NOMO-1 treated with DMSO at 0.1 percent for 48 hours (cell line): ENCODE measurements around the gene AKNA.

Experiments
- DNase-seq: peaks from one replicate; lab custom pipeline; 2025; ENCODE audit not compliant: unreplicated experiment; lab: John Stamatoyannopoulos, UW

AKNA gene

DNA sequence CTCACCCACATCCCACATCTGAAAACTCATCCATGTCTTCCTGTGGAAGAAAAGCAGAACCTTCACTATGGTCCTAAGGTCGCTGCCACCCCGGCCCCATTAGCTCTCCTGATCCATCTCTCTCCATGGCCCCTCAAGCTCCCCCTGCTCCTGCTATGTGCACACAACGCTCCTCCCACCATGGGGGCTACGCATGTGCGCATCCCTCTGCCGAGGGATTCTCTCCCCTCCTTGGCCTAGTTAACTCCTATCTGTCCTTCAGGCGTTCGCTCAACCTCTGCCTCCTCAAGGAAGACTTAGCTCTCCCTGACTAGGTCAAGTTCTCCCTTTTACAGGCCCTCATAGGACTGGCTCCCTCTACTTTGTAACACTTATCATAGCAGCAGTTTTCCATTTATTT is 9.8 kb downstream of the AKNA start:
- DNase-seq, result no peak

DNA sequence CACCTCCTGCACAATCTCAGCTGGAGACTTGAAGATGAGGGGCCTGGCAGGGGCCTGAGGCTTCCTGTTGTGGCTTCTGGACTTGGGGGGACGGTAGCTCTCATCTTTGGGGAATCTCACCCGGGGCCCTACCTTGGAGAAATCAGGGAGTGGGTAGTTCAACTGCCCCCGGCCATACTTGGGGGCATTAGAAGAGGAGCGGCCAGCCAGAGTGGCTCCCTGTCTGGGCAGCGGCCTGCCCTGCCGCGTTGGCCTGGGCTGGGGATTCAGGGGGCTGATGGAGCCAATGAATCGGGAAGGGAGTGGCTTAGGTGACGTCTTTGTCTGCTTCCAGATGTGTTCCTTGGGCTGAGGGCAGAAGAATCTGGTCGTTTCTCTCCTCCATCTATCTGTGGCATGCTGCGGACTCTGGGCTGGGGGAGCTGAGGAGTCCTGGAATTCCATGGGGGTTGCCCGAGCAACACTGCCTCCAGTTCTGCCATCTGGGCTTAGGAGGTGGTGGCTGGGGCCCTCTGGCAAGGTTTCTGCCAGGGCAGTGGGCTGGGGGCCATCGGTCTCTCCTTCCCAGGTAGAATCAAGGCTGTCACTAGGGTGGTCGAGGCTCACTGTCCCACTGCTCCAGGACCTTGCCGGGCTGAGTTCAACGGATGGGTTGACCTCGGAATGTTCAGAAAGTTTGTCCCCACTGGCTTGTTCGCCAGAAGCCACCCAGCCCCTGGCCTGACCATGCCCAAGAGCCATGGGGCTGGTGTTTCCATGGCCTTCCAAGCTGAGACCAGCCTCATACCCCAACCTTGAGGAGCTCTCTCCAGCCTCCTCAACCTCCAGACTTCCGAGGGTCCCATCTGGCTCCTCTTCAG is 11.0 kb downstream of the AKNA start:
- DNase-seq, result no peak

DNA sequence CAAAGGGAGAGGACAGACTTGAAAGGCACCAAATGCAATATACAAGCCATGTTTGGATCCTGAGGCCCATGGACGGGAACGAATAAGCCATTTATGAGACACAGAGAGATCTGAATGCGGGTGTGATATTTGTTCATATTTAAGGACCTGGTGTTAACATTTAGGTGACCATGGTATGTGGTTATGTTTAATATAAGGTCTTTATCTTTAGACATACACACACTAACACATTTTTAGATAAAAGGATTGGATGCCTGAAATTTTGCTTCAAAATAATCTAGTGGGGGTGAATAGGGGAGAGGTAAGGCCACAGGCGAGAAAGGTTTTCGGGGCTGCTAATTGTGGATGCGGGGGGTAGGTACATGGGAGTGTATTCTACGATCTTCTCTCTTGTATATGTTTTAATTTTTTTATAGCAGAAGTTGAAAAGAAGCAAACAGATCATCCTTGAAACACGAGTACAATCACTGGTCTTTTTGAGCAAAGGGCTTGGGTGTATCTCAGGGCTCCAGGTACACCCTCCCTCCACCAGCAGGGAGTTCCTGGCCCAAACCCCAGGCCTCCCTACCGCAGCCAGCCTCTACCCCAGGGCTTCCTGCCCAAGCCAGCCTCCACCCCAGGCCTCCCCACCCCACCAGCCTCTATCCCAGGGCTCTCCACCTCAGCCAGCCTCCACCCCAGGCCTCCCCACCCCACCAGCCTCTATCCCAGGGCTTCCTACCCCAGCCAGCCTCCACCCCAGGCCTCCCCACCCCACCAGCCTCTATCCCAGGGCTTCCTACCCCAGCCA is 12.2 kb downstream of the AKNA start:
- no peak for DNase-seq

DNA sequence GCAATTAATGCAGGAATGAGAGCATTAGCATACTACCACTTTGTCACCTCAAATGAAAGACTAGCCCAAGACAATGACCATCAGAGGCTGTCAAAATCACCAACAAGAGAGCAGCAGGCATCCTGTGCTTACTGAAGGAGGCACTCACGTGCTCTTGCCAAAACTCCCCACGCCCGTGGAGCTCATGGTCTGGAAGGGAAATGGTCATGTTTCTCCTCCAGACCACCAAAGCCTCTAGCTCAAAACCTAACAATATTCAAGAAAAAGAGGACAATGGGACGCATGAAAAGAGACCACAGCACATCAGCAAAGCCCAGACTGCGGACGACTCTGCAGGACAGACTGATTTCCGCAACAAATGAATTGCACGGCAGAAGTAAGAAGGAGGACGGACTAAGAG is 12.8 kb downstream of the AKNA start:
- no peak for DNase-seq

DNA sequence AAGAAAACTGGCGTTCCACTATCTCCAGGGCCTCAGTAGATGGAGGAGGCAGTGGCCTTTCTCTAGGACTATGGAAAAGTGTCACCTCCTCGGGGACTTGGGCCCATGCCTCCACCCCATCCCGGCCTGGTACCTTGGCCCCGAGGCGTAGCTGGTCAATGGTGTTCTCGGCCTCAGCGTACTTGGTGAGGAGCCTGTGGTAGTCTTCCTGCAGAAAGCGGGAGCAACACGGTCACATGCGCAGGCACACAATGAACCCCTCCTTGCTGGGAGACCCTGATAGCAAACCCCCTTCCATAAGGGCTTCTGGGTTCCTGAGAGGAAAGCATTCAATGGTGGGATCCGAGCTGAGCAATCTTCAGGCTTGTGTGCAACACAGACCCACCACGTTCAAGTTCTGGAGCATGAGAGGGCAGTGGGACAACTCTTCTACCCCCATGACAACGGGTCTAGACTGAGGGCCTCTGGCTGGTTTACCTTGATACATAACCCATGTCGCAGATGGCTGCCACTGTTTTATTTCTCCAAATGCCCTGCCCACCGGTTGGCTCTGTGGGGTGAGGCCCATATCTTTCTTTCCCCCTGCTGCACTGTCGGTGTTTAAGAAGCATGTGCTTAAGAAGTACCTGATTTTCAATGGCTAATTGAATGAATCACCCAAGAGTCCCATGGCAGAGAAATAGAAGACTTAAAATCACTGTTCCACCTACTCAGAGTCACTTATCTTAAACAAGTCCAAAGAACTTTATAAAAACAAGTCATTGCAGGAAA is 13.6 kb downstream of the AKNA start:
- DNase-seq, result no peak

DNA sequence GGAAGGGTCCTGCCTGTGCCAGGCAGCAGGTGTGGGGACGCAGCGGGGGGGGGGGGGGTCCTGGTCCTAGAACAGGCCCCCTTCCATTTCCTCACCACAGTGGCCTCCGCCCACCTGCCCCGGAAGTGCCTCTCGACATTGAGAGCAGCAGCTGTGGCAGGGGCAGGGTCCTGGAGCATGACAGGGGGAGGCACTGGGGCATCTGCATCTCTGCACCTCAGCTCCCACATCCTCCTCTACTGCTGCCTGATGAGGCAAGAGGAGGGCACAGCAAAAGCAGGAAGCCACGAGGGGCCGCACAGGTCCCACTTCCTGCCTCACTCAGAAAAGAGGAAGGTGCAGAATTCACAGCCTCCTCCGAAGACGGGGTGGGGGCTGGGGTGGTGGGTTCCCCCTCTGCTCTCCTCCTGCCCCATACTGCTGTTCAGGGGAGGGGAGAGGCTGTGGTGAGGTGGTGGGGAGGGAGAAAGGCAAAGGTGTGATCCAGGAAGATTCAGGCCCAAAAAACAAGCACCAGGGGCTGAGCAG is 14.8 kb downstream of the AKNA start:
- peak; percentile 96 for DNase-seq

DNA sequence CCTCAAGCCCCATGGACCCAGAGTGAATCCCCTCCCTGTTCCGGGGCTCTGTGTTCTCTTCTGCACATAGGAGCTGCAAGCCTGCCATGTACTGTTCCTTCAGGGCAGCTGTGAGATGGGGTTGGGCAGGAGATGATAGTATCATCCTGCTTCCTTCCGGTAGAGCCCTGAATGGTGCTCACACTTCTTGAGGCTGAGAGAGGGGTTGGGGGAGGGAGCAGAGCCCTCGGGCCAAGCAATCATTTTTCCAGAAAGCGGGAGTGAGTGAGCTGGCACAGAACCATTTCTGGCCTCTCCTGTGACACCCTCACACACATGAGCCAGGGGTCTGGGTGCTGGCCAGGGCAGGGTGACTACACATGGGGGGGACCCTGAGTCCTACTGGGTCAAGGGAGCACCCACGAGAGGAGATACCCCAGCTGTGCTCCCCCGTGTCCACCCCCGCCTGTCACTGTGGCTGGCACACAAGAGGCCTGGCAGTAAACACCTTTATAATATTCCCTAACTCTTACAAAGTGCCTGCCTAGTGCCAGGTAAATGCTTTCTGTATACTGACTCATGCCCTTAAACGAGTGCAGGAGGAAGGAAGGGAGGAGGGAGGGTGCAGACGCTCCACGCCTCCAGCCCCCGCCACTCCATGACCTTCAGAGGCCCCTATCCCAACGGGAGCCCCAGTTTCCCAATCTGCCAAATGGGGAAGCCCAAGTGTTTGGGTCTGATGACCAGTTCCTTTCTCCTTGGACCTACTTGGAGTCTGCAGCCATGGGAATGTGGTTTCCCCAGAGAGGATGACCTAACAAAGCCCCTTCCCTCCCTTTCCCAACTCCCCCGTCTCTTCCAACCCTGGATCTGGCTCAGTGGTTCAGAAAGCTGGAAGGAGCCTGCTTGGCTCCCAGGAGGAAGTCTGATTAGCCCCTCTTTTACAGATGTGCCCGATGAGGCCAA is 15.5 kb downstream of the AKNA start:
- DNase-seq, result peak; percentile 34

DNA sequence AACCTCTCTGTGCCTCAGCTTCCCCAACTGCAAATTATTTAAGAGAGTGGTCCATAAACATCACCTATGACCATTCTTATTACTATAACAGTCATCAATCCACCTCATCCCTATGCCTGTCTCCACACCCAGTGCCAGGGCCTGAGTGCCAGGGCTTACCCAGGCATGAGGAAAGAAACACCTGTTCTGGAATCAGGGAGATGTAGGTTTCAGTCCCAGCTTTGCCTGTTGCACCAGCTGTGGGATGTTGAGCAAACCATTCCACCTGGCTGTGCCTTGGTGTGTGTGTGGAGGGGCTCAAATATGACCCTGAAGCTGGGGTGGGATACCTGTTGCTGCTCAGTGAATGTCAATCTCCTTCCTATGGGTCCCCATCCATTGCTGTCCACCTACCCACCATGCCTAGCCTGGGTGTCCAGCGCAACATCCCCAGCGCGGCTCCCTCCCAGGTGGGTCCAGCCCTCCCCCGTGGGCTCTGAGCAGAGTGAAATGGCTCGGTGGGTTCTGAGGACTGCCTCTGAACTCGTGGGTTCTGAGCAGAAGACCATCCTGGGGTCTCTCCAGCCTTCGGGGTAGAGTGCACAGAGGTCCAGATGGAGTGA is 16.3 kb downstream of the AKNA start:
- DNase-seq, result no peak

DNA sequence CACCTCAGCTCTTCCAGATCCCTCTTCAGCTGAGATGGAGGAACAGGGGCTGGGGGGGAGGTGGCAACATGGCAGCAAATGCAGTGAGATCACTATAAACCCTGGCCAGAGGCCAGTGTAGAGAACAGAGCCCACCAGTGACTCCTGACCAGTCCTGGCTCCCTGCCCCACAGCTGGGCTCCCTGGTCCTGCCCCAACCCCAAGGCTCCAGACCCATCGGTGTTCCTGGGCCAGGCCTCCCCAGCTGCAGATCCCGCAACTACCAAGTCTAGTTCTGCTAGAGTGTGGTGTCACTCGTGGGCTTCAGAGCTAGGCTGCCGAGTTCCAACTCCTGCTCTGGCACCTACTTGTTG is 16.8 kb downstream of the AKNA start:
- no peak for DNase-seq

DNA sequence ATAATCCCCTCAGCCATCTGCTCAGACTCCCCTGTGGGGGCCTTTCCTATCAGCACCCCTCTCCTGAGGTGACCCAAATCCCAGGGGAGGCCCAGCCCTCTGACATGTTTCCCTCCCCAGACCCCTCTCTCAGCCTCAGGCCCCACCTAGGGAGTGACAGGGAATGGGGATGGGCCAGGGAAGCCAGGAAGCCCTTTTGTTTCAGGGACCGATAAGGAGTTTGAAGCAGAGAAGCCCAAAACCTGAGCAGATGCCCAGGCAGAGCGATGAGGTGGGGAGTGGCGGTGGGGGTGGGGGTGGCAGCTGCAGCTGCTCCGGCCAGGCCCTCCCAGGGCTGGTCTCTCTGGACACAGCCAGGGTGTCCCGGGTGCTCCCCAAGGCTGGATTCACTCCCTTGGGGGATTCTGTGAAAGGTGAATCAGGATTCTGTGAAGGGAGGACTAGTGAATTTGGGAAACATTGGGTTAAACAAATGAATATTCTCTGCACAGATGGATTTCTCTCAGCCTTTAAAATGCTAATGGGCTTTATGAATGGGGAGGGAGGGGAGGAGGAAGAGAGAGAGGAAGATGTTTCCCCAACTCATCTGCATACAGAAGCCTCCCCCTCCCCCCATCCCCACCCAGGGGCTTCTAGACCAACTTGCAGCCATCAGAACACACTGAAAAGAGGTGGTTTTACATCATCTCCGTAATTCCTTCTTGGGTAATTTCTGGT is 17.4 kb downstream of the AKNA start:
- no peak for DNase-seq

DNA sequence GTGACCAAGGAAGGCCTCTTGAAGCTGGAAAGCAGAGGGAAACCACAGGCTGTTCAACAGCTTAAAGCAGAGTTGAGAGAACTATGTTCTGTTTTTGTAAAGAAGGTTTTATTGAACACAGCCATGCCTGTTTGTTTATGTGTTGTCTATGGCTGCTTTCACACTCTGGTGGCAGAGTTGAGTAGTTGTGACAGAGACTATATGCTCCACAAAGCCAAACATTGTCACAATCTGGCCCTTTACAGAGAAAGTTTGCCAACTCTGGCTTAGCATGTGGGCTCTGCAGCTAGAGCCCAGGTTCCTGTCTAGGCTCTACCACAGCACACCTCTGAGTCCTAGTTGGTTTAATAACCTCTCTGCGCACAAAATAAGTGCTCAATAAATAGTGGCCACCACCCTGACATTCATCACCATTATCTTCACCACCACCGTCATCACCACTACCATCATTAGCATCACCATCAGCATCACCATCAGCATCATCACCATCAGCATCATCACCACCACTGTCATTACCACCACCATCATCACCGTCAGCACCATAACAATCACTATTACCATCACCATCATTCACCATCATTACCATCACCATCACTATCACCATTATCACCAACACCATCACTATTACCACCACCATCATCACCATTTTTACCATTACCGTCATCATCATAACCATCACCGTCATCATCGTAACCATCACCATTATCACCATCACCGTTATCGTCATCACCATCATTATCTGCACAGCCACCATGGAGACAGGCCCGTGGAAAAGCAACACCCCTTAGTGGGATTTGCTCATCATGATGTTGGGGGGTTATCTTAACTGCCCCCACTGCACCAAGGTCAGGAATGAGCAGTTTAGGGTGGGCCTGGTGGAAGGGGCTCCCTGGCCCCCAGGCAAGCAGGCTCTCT is 18.3 kb downstream of the AKNA start:
- DNase-seq, result no peak

DNA sequence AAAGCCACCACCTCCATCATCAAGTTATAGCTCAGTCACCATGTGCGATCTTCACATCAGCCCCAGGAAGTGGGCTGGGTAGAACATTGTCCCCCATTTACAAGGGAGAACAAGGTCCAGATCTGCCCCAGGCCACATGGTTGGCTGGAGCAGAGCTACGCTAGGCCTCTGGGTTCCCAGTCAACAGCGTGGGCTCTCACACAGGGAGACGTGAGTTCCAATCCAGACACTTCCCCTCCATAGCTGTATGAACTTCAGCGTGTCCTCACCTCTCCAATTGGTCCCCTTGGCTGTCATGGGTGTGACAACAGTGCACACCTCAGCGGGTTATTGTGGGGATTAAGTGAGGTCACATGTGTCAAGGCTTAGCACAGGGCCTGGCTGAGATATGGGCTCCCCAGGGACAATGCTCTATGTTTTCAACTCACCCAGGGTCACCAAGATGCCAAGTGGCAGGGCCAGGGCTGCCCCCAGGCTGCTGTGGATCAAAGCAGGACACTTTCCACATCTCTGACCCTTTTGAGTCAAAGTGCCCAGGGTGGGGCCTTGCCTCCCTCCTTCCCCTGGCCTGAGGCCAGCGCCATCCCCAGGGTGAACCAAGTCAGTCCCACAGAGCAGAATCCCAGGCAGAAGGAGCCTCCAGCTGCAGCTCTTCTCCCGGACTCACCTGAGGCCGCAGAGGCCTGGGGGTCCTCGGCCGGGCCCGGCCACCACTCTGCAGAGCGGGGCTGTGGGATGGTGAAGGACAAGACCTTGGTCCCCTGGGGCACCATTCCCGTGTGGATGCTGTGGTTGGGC is 19.8 kb downstream of the AKNA start:
- DNase-seq, result no peak

DNA sequence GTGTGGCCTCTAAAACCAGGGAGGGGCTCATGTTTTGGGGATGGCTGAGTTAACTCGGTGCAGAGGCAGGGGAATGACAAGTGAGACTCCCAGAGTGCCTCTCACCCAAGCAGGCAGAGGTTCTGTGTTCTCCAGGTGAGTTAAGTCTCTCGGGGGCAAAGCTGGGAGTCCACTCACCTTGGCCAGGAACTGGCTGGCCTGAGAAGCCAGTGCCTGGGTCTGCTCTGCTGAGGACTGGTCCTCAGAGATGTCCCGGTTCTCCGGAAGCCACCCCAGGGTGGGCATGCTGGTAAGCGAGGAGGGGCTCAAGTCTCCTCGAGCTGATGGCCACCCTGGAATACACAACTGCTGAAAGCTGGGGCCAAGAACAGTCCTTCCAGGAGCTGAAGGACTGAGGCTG is 20.4 kb downstream of the AKNA start:
- no peak for DNase-seq

DNA sequence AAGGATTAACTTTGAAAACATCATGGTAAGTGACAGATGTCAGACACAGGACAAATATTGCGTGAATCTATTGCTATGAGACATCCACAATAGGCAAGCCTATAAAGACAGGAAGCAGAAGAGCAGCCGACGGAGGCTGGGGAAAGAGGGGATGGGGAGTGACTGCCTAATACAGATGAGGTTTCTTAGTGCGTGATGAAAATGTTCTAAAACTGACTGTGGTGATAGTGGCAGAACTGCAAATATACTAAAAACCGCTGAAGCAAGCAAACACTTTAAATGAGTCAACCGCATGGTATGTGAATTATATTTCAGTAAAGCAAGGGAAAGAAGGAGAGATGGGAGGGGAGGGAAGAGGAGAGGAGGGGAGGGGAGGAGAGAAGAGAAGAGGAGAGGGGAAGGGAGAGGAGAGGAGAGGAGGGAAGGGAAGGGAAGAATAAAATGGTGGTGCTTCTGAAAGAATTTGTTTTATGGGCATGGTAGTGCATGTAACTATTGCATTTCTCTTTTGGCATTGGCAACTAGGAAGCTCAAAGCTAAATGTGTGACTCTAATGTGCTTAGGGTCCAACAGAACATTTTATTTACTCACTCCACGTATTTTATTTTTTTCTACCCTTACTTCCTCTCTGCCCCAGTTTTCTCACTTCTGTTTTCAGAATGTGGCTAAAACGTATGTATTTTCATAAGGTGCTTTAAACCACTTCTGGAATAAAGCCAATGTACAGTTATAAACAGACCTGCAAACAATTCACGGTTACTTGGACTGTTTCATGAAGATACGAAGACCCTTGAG is 21.3 kb downstream of the AKNA start:
- peak; percentile 77 for DNase-seq

DNA sequence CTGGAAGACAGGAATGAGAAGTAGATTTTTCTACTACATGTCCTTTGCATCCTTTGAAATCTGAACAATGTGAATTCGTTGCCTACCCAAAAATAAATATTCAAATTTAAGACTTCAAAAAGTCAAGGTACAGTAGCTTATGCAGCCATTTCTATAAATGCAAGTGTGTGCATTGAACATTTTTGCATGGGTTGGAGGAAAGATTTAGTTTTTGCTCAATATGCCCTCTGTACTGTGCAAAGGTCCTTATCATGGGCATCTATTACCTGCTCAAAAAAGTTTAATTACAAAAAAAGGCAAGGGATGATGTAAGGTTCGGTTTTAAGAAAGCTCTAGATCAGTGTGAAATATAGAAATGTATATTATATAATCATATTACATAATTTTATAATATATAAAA is 22.6 kb downstream of the AKNA start:
- no peak for DNase-seq

DNA sequence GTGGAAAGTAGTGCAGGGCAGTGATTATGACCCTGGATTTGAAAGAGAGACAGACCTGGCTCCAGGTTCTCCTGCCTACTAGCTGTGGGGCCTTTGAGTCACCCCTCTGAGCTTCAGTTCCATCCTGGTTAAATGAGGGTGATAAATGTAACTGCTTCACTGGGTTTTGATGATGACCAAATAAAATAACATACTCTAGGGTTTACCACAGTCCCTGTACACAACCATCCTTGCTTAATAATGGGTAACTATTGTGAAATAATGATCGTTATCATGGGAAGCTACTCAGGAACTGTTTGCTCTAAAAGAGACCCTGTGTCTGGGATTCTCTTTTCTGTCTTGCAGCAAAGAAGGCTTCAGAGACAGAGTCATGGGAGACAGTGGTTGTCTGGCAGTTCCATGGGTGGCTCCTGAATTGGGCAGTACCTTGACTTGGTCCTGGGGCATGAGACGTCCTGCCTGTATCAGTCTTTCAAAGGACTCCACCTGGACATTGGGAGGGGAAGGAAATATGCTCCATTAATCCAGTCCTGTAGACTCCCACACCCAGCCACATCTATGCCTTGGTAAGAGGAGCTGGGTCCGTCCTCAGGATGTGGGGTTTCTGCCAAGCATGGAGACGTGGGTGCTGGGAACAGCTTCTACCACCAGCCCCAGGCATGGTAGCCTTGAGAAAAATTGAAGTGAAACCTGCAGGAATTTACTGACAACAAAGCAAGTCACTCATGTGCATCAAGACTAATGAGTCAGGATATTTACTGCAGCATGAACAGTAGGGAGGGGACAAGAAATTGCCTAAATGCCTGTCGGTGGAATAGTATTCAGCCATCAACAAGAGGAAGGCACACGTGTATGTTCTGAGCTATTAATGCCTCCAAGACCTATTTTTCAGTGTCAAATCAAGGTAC is 23.4 kb downstream of the AKNA start:
- DNase-seq, result peak; percentile 94
